HepG2 (cell line): ENCODE results near the gene LINC00237.

ENCODE experiments used
- ATF2 ChIP-seq: sonication (generic); formaldehyde crosslinking; IDR thresholded peaks from 2 replicates; pipeline ENCODE4 v1.4.0; 2020; ENCODE audit warnings: missing genetic modification reagents
- ATF7 ChIP-seq, 2 experiments: fragments of 450-650 bp in 1 of 2; sonication (generic) in 1 of 2; formaldehyde crosslinking in 1 of 2; IDR thresholded peaks; 2 replicates each; pipeline versions ENCODE4 v1.4.0 to v1.6.1; 2016 to 2020; ENCODE audit warnings: antibody characterized with exemption in 1 of 2, mild to moderate bottlenecking in 1 of 2, missing genetic modification reagents in 1 of 2
- CBFB ChIP-seq: sonication (generic); formaldehyde crosslinking; IDR thresholded peaks from 2 replicates; pipeline ENCODE4 v1.4.0; 2020; ENCODE audit warnings: missing genetic modification reagents
- CTCF ChIP-seq: sonication (generic); formaldehyde crosslinking; IDR thresholded peaks from 2 replicates; pipeline ENCODE4 v1.5.0; 2020; ENCODE audit warnings: mild to moderate bottlenecking, missing genetic modification reagents, moderate library complexity
- EZH2 ChIP-seq: conservative IDR thresholded peaks from 2 replicates; pipeline ENCODE4 v1.6.1; 2012; ENCODE audit warnings: mild to moderate bottlenecking, low read depth, low read length, moderate library complexity
- MTF2 ChIP-seq: sonication (generic); formaldehyde crosslinking; IDR thresholded peaks from 2 replicates; pipeline ENCODE4 v1.5.0; 2020; ENCODE audit warnings: missing genetic modification reagents, borderline replicate concordance
- MXI1 ChIP-seq: IDR thresholded peaks from 3 replicates; pipeline ENCODE4 v1.6.1; 2012; ENCODE audit warnings: low read depth, low read length, inconsistent platforms, borderline replicate concordance
- MYC ChIP-seq: sonication (generic); formaldehyde crosslinking; IDR thresholded peaks from 2 replicates; pipeline ENCODE4 v1.9.0; 2021; ENCODE audit warnings: missing genetic modification reagents, borderline replicate concordance
- POLR2A ChIP-seq, 2 experiments: IDR thresholded peaks; 2 replicates each; pipeline ENCODE4 v1.6.1; 2011; ENCODE audit warnings: low read depth in 2 of 2, low read length in 2 of 2, mild to moderate bottlenecking in 1 of 2, moderate library complexity in 1 of 2; ENCODE audit not compliant: insufficient read depth in 1 of 2
- TCF7L2 ChIP-seq: IDR thresholded peaks from 2 replicates; pipeline ENCODE4 v1.6.1; 2011; ENCODE audit warnings: mild to moderate bottlenecking, low read depth, low read length, moderate library complexity
- ZNF704 ChIP-seq: sonication (generic); formaldehyde crosslinking; IDR thresholded peaks from 2 replicates; pipeline ENCODE4 v1.8.1; 2023; ENCODE audit warnings: mild to moderate bottlenecking, inconsistent platforms, moderate library complexity, missing genetic modification reagents, borderline replicate concordance

GRCh38 chr20:21149344-21149743 is 43.2 kb upstream of the LINC00237 start:
- TF ChIP-seq POLR2A (IDR thresholded peaks at IDR 0.05; ENCODE audit: insufficient read depth in 1 of 2, low read depth in 2 of 2, low read length in 2 of 2) (no peak), TCF7L2 (no peak), EZH2 (no peak), ATF7 (IDR thresholded peaks at IDR 0.05) (no peak), ATF7 (CRISPR knock-in tag; IDR thresholded peaks at IDR 0.05) (no peak), ZNF704 (CRISPR knock-in tag) (no peak), CBFB (CRISPR knock-in tag) (no peak), ATF2 (CRISPR knock-in tag) (no peak), MYC (CRISPR knock-in tag) (no peak), MXI1 (no peak), MTF2 (CRISPR knock-in tag) (no peak), CTCF (CRISPR knock-in tag) (no peak)
